KMS-11 (cell line): ENCODE results near the gene ARHGAP22.

Experiments used
- H2AFZ ChIP-seq: fragments of 200-600 bp; sonication (generic); 2 replicates; pipeline ENCODE4 v1.6.1; 2016; ENCODE audit warnings: antibody characterized with exemption, mixed run types, low read depth
- H3K27ac ChIP-seq: fragments of 200-600 bp; sonication (generic); 2 replicates; pipeline ENCODE4 v1.6.1; 2016; ENCODE audit warnings: mild to moderate bottlenecking, mixed run types
- H3K27me3 ChIP-seq: fragments of 200-600 bp; sonication (generic); 2 replicates; pipeline ENCODE4 v1.6.1; 2017; ENCODE audit warnings: mild to moderate bottlenecking, low read depth, mixed run types, moderate library complexity; ENCODE audit not compliant: insufficient read depth
- H3K36me3 ChIP-seq: fragments of 200-600 bp; sonication (generic); 2 replicates; pipeline ENCODE4 v1.6.1; 2017; ENCODE audit warnings: mild to moderate bottlenecking, mixed run types; ENCODE audit not compliant: insufficient read depth
- H3K4me1 ChIP-seq: fragments of 200-600 bp; sonication (generic); 2 replicates; pipeline ENCODE4 v1.6.1; 2016; ENCODE audit warnings: mild to moderate bottlenecking, low read depth, mixed run types; ENCODE audit not compliant: poor library complexity, severe bottlenecking
- H3K4me2 ChIP-seq: fragments of 200-600 bp; sonication (generic); 2 replicates; pipeline ENCODE4 v1.7.0; 2016; ENCODE audit warnings: mild to moderate bottlenecking, mixed run types
- H3K4me3 ChIP-seq: fragments of 200-600 bp; sonication (generic); IDR thresholded peaks from 2 replicates; pipeline ENCODE4 v1.6.1; 2017; ENCODE audit warnings: low read depth, low read length, mixed read lengths; ENCODE audit not compliant: insufficient read depth
- H3K79me2 ChIP-seq: fragments of 200-600 bp; sonication (generic); 2 replicates; pipeline ENCODE4 v1.6.1; 2016; ENCODE audit warnings: low read depth, mixed run types; ENCODE audit not compliant: insufficient read depth
- H3K9ac ChIP-seq: fragments of 200-600 bp; sonication (generic); 2 replicates; pipeline ENCODE4 v1.6.1; 2016; ENCODE audit warnings: mild to moderate bottlenecking, mixed run types
- H4K20me1 ChIP-seq: fragments of 200-600 bp; sonication (generic); 2 replicates; pipeline ENCODE4 v1.6.1; 2016; ENCODE audit warnings: mild to moderate bottlenecking, mixed run types; ENCODE audit not compliant: insufficient read depth
- CTCF ChIP-seq: fragments of 200-600 bp; sonication (generic); conservative IDR thresholded peaks from 2 replicates; pipeline ENCODE4 v1.6.1; 2017; ENCODE audit warnings: low read depth, mild to moderate bottlenecking, antibody characterized with exemption, low read length, moderate library complexity, mixed read lengths

Gene ARHGAP22

GRCh38 chr10:48404646-48405045 is 200.2 kb downstream of the ARHGAP22 start:
- TF ChIP-seq CTCF, result no peak
- H3K36me3 ChIP-seq, result no peaks in the 10 kb centered on the region

GRCh38 chr10:48400850-48401220 is 204.0 kb downstream of the ARHGAP22 start:
- H3K9ac ChIP-seq, result no peak overlapping the region
- no peak overlapping the region for H3K27ac ChIP-seq
- TF ChIP-seq CTCF, result no peak
- H3K4me3 ChIP-seq, result no peak overlapping the region
- no peaks in the 10 kb centered on the region for H4K20me1 ChIP-seq
- H3K4me1 ChIP-seq, result peaks cover 9% of the 10 kb centered on the region
- no peak overlapping the region for H3K4me2 ChIP-seq
- H3K27me3 ChIP-seq, result no peaks in the 10 kb centered on the region
- no peak overlapping the region for H2AFZ ChIP-seq
- H3K79me2 ChIP-seq, result no peaks in the 10 kb centered on the region
- H3K36me3 ChIP-seq, result no peaks in the 10 kb centered on the region

More at GRCh38 chr10:48404646-48405045, 200.2 kb downstream of the ARHGAP22 start:
- H3K4me1 ChIP-seq, result peaks cover 9% of the 10 kb centered on the region
- no peaks in the 10 kb centered on the region for H3K27me3 ChIP-seq
- no peak overlapping the region for H3K4me3 ChIP-seq
- no peak overlapping the region for H3K9ac ChIP-seq
- no peaks in the 10 kb centered on the region for H3K79me2 ChIP-seq
- H3K4me2 ChIP-seq, result no peak overlapping the region
- H2AFZ ChIP-seq, result no peak overlapping the region
- no peaks in the 10 kb centered on the region for H4K20me1 ChIP-seq
- H3K27ac ChIP-seq, result no peak overlapping the region

- Histone ChIP-seq H3K4me3 (no peak overlapping the region), H3K4me2 (peak overlapping the region; percentile 21; the same call in 1 of the 2 replicates), H3K27me3 (no peaks in the 10 kb centered on the region), H3K4me1 (peaks cover 9% of the 10 kb centered on the region), H3K27ac (no peak overlapping the region), H3K36me3 (no peaks in the 10 kb centered on the region), H2AFZ (no peak overlapping the region), H3K9ac (no peak overlapping the region), H4K20me1 (no peaks in the 10 kb centered on the region), H3K79me2 (no peaks in the 10 kb centered on the region)
- no peak for TF ChIP-seq CTCF
Observed at GRCh38 chr10:48400129-48400849, 204.6 kb downstream of the ARHGAP22 start.

- Histone ChIP-seq H3K4me2 (no peak overlapping the region), H4K20me1 (no peaks in the 10 kb centered on the region), H3K79me2 (no peaks in the 10 kb centered on the region), H3K36me3 (no peaks in the 10 kb centered on the region), H3K27me3 (no peaks in the 10 kb centered on the region), H3K9ac (no peak overlapping the region), H3K4me3 (no peak overlapping the region), H3K27ac (no peak overlapping the region), H2AFZ (no peak overlapping the region), H3K4me1 (peaks cover 9% of the 10 kb centered on the region)
- no peak for TF ChIP-seq CTCF
Observed at GRCh38 chr10:48399551-48399950, 205.3 kb downstream of the ARHGAP22 start.
